ENCODE measurements around the gene S1PR3. TPM values are rescaled to one million over a fixed set of nuclear protein-coding genes. Genes with fewer than 3 reads are reported as not detected.

Gene S1PR3
- total RNA-seq, 1 donor from 2014 or later = 3.0 TPM

- Mint-ChIP-seq H3K9me3 (peaks cover 5% of the 10 kb centered on the region), H3K4me3 (no peak overlapping the region), H3K27me3 (ENCODE audit: insufficient read depth) (peaks cover 4% of the 10 kb centered on the region), H3K27ac (no peak overlapping the region), H3K36me3 (ENCODE audit: low read depth) (no peaks in the 10 kb centered on the region), H3K4me1 (ENCODE audit: low read depth) (no peaks in the 10 kb centered on the region)
- no peak for DNase-seq (ENCODE audit: low spot score)
- intact Hi-C loops (cut with micrococcal nuclease) = no loop called here
Observed at GRCh38 chr9:89024727-89025126, 33.5 kb downstream of the S1PR3 start.

DNA sequence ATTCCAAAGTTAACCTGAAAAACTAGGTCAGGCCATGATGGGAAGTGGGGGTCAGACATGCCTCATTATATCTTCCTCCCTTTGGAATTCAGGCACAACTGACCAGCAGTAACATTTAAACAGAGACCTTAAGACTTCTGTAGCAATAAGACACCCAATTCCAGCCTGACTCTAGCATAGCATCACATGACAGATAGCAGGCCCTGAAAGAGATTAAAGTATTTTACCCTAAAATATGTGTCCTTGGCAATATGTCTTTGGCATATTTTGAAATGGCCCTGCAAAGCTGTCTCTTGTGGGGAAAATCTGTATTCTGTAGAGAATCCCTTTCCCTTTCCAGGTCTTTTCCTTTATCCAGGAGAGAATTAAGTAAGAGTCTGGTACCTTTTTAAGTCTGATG, 34.3 kb downstream of the S1PR3 start:
- intact Hi-C loops (cut with micrococcal nuclease) = no loop called here
- Mint-ChIP-seq H3K27ac (no peak overlapping the region), H3K36me3 (ENCODE audit: low read depth) (no peaks in the 10 kb centered on the region), H3K9me3 (peaks cover 9% of the 10 kb centered on the region), H3K4me1 (ENCODE audit: low read depth) (no peaks in the 10 kb centered on the region), H3K27me3 (ENCODE audit: insufficient read depth) (peaks cover 4% of the 10 kb centered on the region), H3K4me3 (no peak overlapping the region)
- DNase-seq (ENCODE audit: low spot score) = no peak

GRCh38 chr9:89026876-89027275, 35.6 kb downstream of the S1PR3 start:
- intact Hi-C loops (cut with micrococcal nuclease) = no loop called here
- H3K27me3 Mint-ChIP-seq (ENCODE audit: insufficient read depth) = peaks cover 7% of the 10 kb centered on the region
- no peak overlapping the region for H3K4me3 Mint-ChIP-seq
- no peak overlapping the region for H3K27ac Mint-ChIP-seq
- no peaks in the 10 kb centered on the region for H3K36me3 Mint-ChIP-seq (ENCODE audit: low read depth)
- peaks cover 9% of the 10 kb centered on the region for H3K9me3 Mint-ChIP-seq
- DNase-seq (ENCODE audit: low spot score) = no peak
- no peaks in the 10 kb centered on the region for H3K4me1 Mint-ChIP-seq (ENCODE audit: low read depth)

- no peak for DNase-seq (ENCODE audit: low spot score)
- Mint-ChIP-seq H3K36me3 (ENCODE audit: low read depth) (no peaks in the 10 kb centered on the region), H3K27ac (no peak overlapping the region), H3K27me3 (ENCODE audit: insufficient read depth) (peaks cover 11% of the 10 kb centered on the region), H3K4me1 (ENCODE audit: low read depth) (no peaks in the 10 kb centered on the region), H3K4me3 (no peak overlapping the region), H3K9me3 (peaks cover 9% of the 10 kb centered on the region)
- intact Hi-C loops (cut with micrococcal nuclease) = no loop called here
Observed at GRCh38 chr9:89029788-89030187, 38.5 kb downstream of the S1PR3 start.

DNA sequence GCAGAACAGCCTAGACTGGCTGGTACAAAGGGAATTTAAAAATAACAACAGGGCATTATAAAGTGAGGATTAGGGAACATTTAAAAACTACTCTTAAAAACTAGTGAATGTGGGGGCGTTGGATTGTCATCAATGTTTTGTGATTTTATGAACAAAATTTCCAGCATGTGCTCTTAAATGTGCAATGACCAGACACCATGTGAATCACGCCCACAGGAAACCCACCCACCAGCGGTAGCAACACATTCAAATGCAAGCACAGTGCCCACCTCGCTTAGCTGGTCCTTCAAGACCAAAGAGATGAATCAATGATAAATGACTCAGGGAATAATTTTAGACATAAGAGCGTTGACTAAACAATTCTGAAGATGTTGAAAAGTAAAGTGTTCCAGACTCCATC, 40.9 kb downstream of the S1PR3 start:
- DNase-seq (ENCODE audit: low spot score) = no peak
- Mint-ChIP-seq H3K27ac (no peak overlapping the region), H3K36me3 (ENCODE audit: low read depth) (no peaks in the 10 kb centered on the region), H3K9me3 (peaks cover 9% of the 10 kb centered on the region), H3K4me1 (ENCODE audit: low read depth) (no peaks in the 10 kb centered on the region), H3K27me3 (ENCODE audit: insufficient read depth) (peaks cover 9% of the 10 kb centered on the region), H3K4me3 (no peak overlapping the region)
- intact Hi-C loops (cut with micrococcal nuclease) = no loop called here

DNA sequence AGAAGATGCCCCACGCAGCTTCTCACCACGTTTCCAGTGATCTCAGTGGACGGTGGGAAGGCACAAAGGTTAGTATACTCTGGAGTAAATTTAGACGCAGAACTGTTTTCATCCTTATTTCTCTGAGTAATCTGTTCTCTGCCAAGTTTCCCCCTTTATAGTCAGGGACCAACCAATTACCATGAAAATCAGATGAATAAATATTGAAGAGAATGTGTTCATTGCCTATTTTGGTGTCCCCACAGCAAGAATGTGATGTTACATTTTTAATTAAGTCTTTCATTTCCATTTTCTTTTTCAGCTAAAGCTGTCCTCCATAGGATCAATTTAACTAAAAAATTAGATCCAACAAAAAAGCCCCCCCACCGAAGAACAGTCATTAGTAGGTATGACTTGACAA, 41.4 kb downstream of the S1PR3 start:
- no peak overlapping the region for H3K4me3 Mint-ChIP-seq
- H3K27me3 Mint-ChIP-seq (ENCODE audit: insufficient read depth) = peaks cover 9% of the 10 kb centered on the region
- intact Hi-C loops (cut with micrococcal nuclease) = no loop called here
- peaks cover 9% of the 10 kb centered on the region for H3K9me3 Mint-ChIP-seq
- H3K27ac Mint-ChIP-seq = no peak overlapping the region
- H3K36me3 Mint-ChIP-seq (ENCODE audit: low read depth) = no peaks in the 10 kb centered on the region
- H3K4me1 Mint-ChIP-seq (ENCODE audit: low read depth) = no peaks in the 10 kb centered on the region
- no peak for DNase-seq (ENCODE audit: low spot score)

- Mint-ChIP-seq H3K9me3 (no peaks in the 10 kb centered on the region), H3K4me3 (no peak overlapping the region), H3K36me3 (ENCODE audit: low read depth) (no peaks in the 10 kb centered on the region), H3K27me3 (ENCODE audit: insufficient read depth) (peaks cover 5% of the 10 kb centered on the region), H3K4me1 (ENCODE audit: low read depth) (no peaks in the 10 kb centered on the region), H3K27ac (no peak overlapping the region)
- intact Hi-C loops (cut with micrococcal nuclease) = no loop called here
- DNase-seq (ENCODE audit: low spot score) = no peak
Observed at GRCh38 chr9:89036383-89036782, 45.1 kb downstream of the S1PR3 start.

- DNase-seq (ENCODE audit: low spot score) = no peak
- Mint-ChIP-seq H3K4me1 (ENCODE audit: low read depth) (no peaks in the 10 kb centered on the region), H3K4me3 (no peak overlapping the region), H3K9me3 (no peaks in the 10 kb centered on the region), H3K36me3 (ENCODE audit: low read depth) (no peaks in the 10 kb centered on the region), H3K27me3 (ENCODE audit: insufficient read depth) (peaks cover 5% of the 10 kb centered on the region), H3K27ac (no peak overlapping the region)
- intact Hi-C loops (cut with micrococcal nuclease) = no loop called here
Observed at GRCh38 chr9:89036891-89037290, 45.6 kb downstream of the S1PR3 start.

DNA sequence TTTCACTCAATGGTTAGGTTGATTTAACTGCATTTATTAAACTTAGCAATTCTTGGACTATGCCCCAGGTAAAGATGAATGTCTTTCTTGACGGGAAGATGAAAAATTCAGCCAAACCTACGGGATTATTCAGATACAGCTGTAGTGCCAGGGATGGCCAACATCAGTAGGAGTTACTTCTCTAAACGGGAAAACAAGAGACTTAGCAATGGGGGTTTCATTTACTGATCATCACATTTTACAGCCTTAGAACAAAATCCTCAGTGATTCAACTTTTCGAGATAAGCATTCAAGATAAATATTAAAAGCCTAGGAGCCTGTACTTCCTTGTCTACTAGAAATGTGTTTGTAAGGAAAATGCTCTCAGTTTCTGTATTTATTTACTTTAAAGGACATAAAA, 46.1 kb downstream of the S1PR3 start:
- Mint-ChIP-seq H3K4me1 (ENCODE audit: low read depth) (no peaks in the 10 kb centered on the region), H3K9me3 (no peaks in the 10 kb centered on the region), H3K27me3 (ENCODE audit: insufficient read depth) (peaks cover 4% of the 10 kb centered on the region), H3K27ac (no peak overlapping the region), H3K36me3 (ENCODE audit: low read depth) (no peaks in the 10 kb centered on the region), H3K4me3 (no peak overlapping the region)
- DNase-seq (ENCODE audit: low spot score) = no peak
- intact Hi-C loops (cut with micrococcal nuclease) = no loop called here

GRCh38 chr9:89037891-89038290, 46.6 kb downstream of the S1PR3 start:
- intact Hi-C loops (cut with micrococcal nuclease) = no loop called here
- Mint-ChIP-seq H3K27ac (no peak overlapping the region), H3K9me3 (no peaks in the 10 kb centered on the region), H3K27me3 (ENCODE audit: insufficient read depth) (peaks cover 2% of the 10 kb centered on the region), H3K4me3 (no peak overlapping the region), H3K4me1 (ENCODE audit: low read depth) (no peaks in the 10 kb centered on the region), H3K36me3 (ENCODE audit: low read depth) (no peaks in the 10 kb centered on the region)
- DNase-seq (ENCODE audit: low spot score) = no peak

DNA sequence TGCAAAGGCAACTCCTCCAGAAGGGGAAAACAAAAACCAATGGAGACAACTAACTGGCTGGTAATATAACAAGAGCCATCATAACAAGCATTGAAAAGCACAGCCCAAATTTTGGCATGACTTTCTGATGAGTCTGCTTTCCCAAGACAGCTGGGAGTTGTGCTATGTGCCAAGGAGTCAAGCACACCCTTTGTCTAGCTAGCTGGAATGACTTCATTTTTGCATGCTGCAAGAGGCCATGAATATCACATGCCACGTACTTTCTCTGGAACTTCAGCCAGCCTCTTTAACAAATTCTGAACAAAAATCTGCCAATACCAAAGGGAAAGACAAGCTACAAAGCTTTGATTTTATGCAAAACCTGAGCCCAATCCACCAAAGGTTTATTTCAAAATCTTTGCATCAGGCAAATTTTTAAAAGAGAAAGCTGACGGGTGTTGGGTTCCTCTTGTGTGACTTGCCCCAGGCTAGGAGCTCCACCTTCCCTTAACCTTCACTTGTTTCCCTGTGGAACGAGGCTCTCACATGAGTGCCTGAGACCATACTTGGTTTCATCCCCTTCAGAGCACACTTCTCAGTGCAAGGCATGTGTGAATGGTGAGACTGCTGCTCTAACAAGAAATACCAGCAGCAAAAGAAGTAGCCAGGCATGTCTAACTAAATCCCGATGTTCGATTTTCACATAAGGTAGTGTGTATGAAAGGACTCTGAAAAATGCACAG, 47.3 kb downstream of the S1PR3 start:
- Mint-ChIP-seq H3K4me1 (ENCODE audit: low read depth) (no peaks in the 10 kb centered on the region), H3K4me3 (no peak overlapping the region), H3K27me3 (ENCODE audit: insufficient read depth) (peaks cover 2% of the 10 kb centered on the region), H3K9me3 (no peaks in the 10 kb centered on the region), H3K36me3 (ENCODE audit: low read depth) (no peaks in the 10 kb centered on the region), H3K27ac (no peak overlapping the region)
- intact Hi-C loops (cut with micrococcal nuclease) = no loop called here
- DNase-seq (ENCODE audit: low spot score) = no peak

DNA sequence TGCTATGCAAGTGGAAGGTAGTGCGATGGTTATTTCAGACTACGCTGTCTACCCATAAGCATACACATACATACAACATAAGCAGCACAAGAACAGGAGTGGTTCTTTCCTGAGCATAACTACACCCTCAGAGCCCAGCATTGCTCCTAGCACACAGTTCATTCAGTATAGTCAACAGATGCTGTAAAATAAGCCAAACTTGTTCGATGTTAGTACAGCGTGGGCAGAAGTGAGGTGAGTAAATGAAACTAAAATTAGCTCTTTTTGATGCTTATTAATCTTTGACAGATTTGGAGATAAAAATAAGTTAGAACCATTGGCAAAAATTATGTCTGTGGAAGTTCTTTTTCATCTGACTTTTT, 47.8 kb downstream of the S1PR3 start:
- Mint-ChIP-seq H3K27ac (no peak overlapping the region), H3K4me1 (ENCODE audit: low read depth) (no peaks in the 10 kb centered on the region), H3K4me3 (no peak overlapping the region), H3K9me3 (no peaks in the 10 kb centered on the region), H3K27me3 (ENCODE audit: insufficient read depth) (peaks cover 2% of the 10 kb centered on the region), H3K36me3 (ENCODE audit: low read depth) (no peaks in the 10 kb centered on the region)
- no peak for DNase-seq (ENCODE audit: low spot score)
- intact Hi-C loops (cut with micrococcal nuclease) = no loop called here

- intact Hi-C loops (cut with micrococcal nuclease) = no loop called here
Observed at GRCh38 chr9:89039664-89040063, 48.4 kb downstream of the S1PR3 start.

GRCh38 chr9:89042984-89043383, 51.7 kb downstream of the S1PR3 start:
- intact Hi-C loops (cut with micrococcal nuclease) = no loop called here
- H3K9me3 Mint-ChIP-seq = no peaks in the 10 kb centered on the region

More at GRCh38 chr9:89039664-89040063, 48.4 kb downstream of the S1PR3 start:
- no peak overlapping the region for H3K27ac Mint-ChIP-seq
- no peaks in the 10 kb centered on the region for H3K36me3 Mint-ChIP-seq (ENCODE audit: low read depth)
- H3K4me1 Mint-ChIP-seq (ENCODE audit: low read depth) = no peaks in the 10 kb centered on the region
- peaks cover 2% of the 10 kb centered on the region for H3K27me3 Mint-ChIP-seq (ENCODE audit: insufficient read depth)
- H3K9me3 Mint-ChIP-seq = no peaks in the 10 kb centered on the region
- H3K4me3 Mint-ChIP-seq = no peak overlapping the region
- DNase-seq (ENCODE audit: low spot score) = no peak

More at GRCh38 chr9:89042984-89043383, 51.7 kb downstream of the S1PR3 start:
- H3K27ac Mint-ChIP-seq = no peak overlapping the region
- no peaks in the 10 kb centered on the region for H3K36me3 Mint-ChIP-seq (ENCODE audit: low read depth)
- H3K27me3 Mint-ChIP-seq (ENCODE audit: insufficient read depth) = peaks cover 3% of the 10 kb centered on the region
- H3K4me3 Mint-ChIP-seq = no peak overlapping the region
- no peaks in the 10 kb centered on the region for H3K4me1 Mint-ChIP-seq (ENCODE audit: low read depth)
- no peak for DNase-seq (ENCODE audit: low spot score)

All from activated T-helper 1 cell treated with anti-CD3 and anti-CD28 coated beads, Interleukin-12 subunit alpha, Interleukin-12 subunit beta, Interleukin-2, Interleukin-4 antibody, amounts not matched to agents 30 ng/mL and 10 ng/mL and 1 ng/mL, durations not matched to agents 14 hours and 24 hours and 36 hours (primary cell).